Colonic mucosa (tissue), 4 donors: ENCODE results near the gene ELF5. TPM values are rescaled to one million over a fixed set of nuclear protein-coding genes. Genes with fewer than 3 reads are reported as not detected.

Source experiments
- DNase-seq: peaks from one replicate; pipeline ENCODE4 v3.0.0-alpha.2; 2020
- H3K27ac ChIP-seq: fragments of 200-600 bp; one replicate; pipeline ENCODE4 v1.8.0; 2021
- H3K27me3 ChIP-seq: fragments of 200-600 bp; one replicate; pipeline ENCODE4 v1.8.0; 2021
- H3K36me3 ChIP-seq: fragments of 200-600 bp; one replicate; pipeline ENCODE4 v1.8.0; 2021
- H3K4me1 ChIP-seq: fragments of 200-600 bp; one replicate; pipeline ENCODE4 v1.8.0; 2021; ENCODE audit warnings: mild to moderate bottlenecking
- H3K4me3 ChIP-seq: fragments of 200-600 bp; one replicate; pipeline ENCODE4 v1.8.0; 2021
- H3K9ac ChIP-seq, 2 donors: one replicate each; pipeline ENCODE4 v1.7.0; 2013; ENCODE audit warnings: control low read depth in 2 of 2, low read depth in 2 of 2, low read length in 2 of 2
- H3K9me3 ChIP-seq: fragments of 200-600 bp; one replicate; pipeline ENCODE4 v1.8.0; 2021
- CTCF ChIP-seq: fragments of 200-600 bp; IDR thresholded peaks from one replicate; pipeline ENCODE4 v1.8.0; 2022; ENCODE audit warnings: antibody characterized with exemption, mild to moderate bottlenecking
- intact Hi-C: fragments of 100-400 bp; cut with DNase I; formaldehyde crosslinking; loops from one replicate; pipeline ENCODE4 v1.14.1; 2022
- total RNA-seq, 2 donors: library from RNA; stranded (reverse); fragmentation: NEBNext Ultra II Directional in 1 of 2; extraction: Animal tissue kit (Norgen Biotek cat#: 25700) in 1 of 2; gene quantifications; one replicate each; pipeline ENCODE4 v1.2.1, GENCODE V29; 2021
- donor health status: healthy.
- donor health status: DM: no; HTN: no; CAD: no.
- donor health status: DM: no; HTN: no; CAD: no.

The ELF5 gene
- total RNA-seq, 2 donors from 2014 or later = not detected

GRCh38 chr11:34540870-34541269 lies 27.3 kb upstream of the ELF5 start:
- no peak overlapping the region for H3K27ac ChIP-seq
- intact Hi-C loops = no loop called here
- TF ChIP-seq CTCF = no peak
- no peak for DNase-seq
- H3K9me3 ChIP-seq = no peaks in the 10 kb centered on the region
- no peak overlapping the region for H3K4me3 ChIP-seq
- no peaks in the 10 kb centered on the region for H3K4me1 ChIP-seq
- H3K36me3 ChIP-seq = no peaks in the 10 kb centered on the region
- H3K9ac ChIP-seq = no peak overlapping the region
- H3K27me3 ChIP-seq = no peaks in the 10 kb centered on the region

GRCh38 chr11:34537636-34538035 lies 24.0 kb upstream of the ELF5 start:
- Histone ChIP-seq H3K27me3 (no peaks in the 10 kb centered on the region), H3K9me3 (no peaks in the 10 kb centered on the region), H3K9ac (no peak overlapping the region), H3K4me3 (no peak overlapping the region), H3K4me1 (no peaks in the 10 kb centered on the region), H3K27ac (no peak overlapping the region), H3K36me3 (no peaks in the 10 kb centered on the region)
- no peak for TF ChIP-seq CTCF
- intact Hi-C loops = no loop called here
- DNase-seq = no peak

GRCh38 chr11:34536056-34536455 lies 22.5 kb upstream of the ELF5 start:
- no peak for TF ChIP-seq CTCF
- Histone ChIP-seq H3K4me1 (no peaks in the 10 kb centered on the region), H3K9me3 (no peaks in the 10 kb centered on the region), H3K9ac (no peak overlapping the region), H3K4me3 (no peak overlapping the region), H3K27ac (no peak overlapping the region), H3K27me3 (no peaks in the 10 kb centered on the region), H3K36me3 (no peaks in the 10 kb centered on the region)
- intact Hi-C loops = no loop called here
- DNase-seq = no peak

- no peaks in the 10 kb centered on the region for H3K9me3 ChIP-seq
- H3K36me3 ChIP-seq = no peaks in the 10 kb centered on the region
- no peaks in the 10 kb centered on the region for H3K4me1 ChIP-seq
- no peaks in the 10 kb centered on the region for H3K27me3 ChIP-seq
- intact Hi-C loops = no loop called here
- H3K27ac ChIP-seq = no peak overlapping the region
- H3K9ac ChIP-seq = no peak overlapping the region
- DNase-seq = no peak
- no peak for TF ChIP-seq CTCF
- no peak overlapping the region for H3K4me3 ChIP-seq
Measured at GRCh38 chr11:34534826-34535225, 21.2 kb upstream of the ELF5 start.

- H3K27ac ChIP-seq = no peak overlapping the region
- no peak for TF ChIP-seq CTCF
- no peaks in the 10 kb centered on the region for H3K27me3 ChIP-seq
- no peak for DNase-seq
- no peak overlapping the region for H3K4me3 ChIP-seq
- H3K4me1 ChIP-seq = no peaks in the 10 kb centered on the region
- H3K9me3 ChIP-seq = no peaks in the 10 kb centered on the region
- intact Hi-C loops = no loop called here
- H3K36me3 ChIP-seq = no peaks in the 10 kb centered on the region
- H3K9ac ChIP-seq = no peak overlapping the region
Measured at GRCh38 chr11:34531663-34532062, 18.1 kb upstream of the ELF5 start.
